COLO668 (cell line): Measurements from ENCODE around the gene SIGLEC5.
A peak's percentile ranks its signal among the peaks of the same experiment; 100 is the strongest.

Experiments used
- DNase-seq: peaks from one replicate; lab custom pipeline; 2025; ENCODE audit not compliant: unreplicated experiment; lab: John Stamatoyannopoulos, UW

Gene SIGLEC5

DNA sequence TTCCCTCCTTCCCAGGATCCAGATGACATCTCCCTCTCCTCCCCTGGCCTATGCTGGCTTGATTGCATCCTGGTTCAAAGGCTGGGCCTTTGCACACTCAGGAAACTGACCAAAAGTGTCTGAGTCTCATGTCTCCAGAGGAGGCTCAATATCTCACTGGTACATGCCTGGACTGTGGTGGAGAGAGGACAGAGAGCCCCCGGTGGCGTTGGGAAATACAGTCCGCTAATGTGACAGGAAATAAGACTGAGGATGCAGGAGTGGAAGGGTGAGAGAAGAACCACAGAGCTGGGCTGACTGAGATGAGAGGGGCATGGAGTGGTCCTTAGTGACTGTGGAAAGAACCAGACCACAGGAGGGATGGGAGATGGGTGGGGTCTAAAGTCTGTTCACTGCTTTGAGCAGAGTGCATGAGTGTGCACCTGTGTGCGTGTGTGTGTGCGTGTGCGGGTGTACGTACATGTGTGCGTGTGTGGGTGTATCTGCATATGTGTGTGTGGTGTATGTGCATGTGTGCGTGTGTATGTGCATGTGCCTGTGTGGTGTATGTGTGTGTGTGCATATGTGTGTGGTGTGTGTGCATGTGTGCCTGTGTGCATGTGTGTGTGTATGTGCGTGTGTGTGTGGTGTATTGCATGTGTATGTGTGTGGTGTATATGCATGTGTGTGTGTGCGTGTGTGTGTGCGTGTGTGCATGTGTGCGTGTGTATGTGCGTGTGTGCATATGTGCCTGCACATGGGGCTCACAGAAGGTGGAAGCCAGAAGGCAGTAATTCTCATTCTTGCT is 1.9 kb downstream of the SIGLEC5 start:
- no peak for DNase-seq

DNA sequence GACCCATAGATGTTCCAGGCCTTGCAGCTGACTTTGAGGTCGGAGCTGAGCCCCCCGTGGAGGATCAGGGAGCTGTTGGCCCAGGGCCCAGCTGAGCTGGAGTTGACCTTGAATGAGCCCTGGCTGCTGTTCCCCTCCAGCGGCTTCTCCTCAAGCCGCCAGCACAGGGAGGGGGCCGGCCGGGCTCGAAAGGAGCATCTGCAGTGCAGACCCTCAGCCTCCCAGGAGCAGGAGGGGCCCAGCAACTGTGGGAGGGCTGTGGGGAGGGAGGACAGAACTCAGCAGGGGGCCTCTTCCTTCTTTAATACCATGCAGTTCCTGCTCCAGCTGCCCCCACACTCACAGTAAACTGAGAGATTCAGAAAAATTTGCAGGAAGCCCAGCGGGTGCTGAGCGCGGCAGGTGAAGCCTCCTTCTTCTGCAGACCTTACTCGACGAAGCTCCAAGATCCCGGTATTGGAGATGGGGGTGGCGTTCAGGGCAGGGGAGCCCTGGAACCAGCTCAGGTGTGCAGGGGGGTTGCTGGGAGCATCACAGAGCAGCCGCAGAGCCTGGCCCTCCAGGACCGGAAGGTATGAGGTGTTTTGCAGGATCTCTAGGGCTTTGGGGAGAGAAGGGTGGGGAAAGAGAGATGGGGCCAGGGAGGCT is 2.6 kb downstream of the SIGLEC5 start:
- no peak for DNase-seq

DNA sequence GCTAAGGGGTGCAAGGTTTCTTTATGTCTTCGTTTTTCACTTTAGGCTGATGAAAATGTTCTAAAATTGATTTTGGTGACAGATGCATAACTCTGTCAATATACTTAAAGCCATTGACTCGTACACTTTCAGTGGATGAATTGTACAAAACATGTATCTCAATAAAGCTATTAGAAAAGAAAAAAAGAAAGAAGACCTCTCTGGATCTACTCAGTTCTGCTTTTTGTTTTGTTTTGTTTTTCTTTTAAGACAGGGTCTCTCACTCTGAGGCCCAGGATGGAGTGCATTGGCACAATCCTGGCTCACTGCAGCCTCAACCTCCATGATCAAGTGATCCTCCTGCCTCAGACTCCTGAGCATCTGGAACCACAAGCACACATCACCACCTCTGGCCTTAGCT is 3.5 kb downstream of the SIGLEC5 start:
- no peak for DNase-seq

DNA sequence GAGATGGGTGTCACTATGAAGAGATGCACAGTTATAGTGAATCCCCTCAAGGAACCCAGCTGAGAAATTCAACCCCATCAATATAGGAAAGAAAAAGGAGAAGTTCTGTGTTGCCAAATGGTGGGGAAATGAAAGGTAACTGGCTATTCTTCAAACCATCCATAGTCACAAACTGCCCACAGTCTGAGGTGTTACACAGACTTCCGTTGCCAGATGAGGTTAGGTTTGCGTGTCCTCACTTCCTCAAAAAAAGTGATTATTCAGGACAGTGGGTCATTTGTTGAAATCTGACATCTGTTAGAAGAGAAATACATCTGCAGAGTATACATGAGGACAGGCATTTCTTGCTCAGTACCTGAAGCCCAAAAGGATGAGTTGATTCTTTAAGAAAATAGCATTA is 9.0 kb downstream of the SIGLEC5 start:
- no peak for DNase-seq

DNA sequence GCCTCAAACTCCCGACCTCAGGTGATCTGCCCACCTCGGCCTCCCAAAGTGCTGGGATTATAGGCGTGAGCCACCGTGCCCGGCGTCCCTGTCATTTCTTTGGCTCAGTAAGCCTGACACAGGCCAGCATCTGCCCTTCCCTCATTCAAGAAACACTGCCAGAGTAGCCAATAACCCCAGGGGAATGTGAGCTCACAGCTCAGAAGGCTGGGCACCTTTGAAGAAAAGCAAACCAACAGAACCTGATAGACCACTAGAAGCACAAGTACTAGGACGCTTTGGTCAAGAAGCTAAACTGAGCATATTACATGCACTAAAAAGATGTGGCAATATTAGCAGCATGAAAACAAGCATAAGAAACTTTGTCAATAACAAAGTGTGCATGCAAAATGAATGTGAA is 14.2 kb downstream of the SIGLEC5 start:
- DNase-seq: no peak

DNA sequence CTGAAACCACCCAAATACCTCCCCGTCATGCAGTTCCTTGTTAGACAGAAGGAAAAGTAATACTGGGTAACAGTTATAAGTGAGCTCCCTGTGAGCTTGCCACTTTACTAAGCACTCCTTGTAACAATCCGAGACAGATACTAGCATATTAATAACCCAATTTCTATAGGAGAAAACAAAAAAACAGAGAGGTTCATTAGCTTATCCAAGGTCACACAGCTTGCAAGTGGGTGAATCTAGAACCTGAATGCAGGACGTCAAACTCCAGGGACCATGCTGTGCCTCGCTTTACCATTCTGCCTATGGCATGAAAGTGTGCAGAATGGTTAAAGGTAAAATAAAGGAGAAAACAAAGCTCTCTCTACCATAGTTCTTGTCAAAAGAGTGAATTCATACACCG is 15.4 kb downstream of the SIGLEC5 start:
- DNase-seq: no peak

DNA sequence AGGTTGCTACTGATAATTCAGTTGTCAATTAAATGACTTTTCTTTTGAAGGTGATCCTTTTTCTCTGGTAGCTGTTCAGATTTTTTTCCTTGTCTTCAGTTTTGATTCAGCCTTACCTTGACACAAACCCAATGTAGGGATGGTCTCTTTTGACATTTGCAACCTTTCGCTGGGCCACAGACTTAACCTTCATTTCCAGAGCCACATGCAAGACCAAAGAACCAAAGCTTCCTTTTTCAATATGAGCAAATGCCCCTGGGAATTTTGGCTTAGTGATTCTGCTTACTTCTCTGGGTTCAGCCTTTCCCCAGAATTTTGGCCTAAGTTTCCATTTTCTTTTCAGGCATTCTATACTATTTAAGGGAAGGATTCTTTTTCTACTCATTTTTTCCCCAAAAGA is 19.6 kb downstream of the SIGLEC5 start:
- DNase-seq: no peak

DNA sequence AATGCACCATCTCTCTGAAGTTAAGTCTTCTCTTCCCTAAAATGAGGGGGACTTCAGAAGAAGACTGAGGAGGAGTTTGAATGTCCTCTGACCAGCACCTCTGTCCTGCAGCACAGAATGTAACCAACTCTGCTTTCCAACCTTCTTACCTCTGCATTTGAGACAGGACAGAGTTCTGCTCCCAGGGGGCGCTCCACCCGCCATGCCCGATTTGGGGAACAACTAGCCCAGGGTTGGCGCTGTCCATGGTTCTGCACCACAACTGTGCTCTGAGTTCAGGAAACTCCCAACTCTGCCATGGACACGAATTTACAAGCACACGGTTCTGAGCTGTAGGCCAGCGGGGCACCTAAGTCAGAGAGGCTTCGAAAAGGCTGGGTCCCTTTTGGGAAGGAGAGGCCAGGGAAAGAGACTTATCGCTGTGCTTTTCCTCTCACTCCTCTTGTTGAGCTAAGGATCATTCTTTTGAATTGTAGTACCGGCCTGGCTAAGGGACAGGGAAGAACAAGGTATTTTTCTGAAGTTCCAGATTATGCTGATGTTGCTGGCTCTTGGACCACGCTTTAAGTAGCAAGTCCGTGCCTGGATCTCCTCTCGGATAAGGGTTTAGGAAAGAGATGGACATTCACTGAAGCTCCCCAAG is 22.2 kb downstream of the SIGLEC5 start:
- DNase-seq: no peak

DNA sequence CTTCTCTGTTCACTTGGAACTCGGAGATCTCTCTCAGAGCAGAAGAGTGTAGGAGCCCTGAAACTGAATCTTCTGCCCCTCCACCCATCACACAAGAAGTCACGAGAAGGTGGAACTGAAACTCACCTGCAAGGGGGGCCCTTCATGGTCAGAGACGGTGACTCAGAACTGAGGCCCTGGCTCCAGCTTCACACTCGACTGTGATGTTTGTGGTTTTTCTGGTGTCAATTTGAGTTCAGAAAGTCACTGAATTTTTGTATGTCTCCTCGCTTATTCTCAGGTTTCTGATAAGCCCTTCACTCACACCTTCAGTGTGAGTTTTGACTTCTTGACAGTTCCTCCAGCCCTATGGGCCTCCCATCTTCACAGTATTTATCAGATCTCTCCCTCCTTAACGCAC is 23.1 kb downstream of the SIGLEC5 start:
- no peak for DNase-seq

DNA sequence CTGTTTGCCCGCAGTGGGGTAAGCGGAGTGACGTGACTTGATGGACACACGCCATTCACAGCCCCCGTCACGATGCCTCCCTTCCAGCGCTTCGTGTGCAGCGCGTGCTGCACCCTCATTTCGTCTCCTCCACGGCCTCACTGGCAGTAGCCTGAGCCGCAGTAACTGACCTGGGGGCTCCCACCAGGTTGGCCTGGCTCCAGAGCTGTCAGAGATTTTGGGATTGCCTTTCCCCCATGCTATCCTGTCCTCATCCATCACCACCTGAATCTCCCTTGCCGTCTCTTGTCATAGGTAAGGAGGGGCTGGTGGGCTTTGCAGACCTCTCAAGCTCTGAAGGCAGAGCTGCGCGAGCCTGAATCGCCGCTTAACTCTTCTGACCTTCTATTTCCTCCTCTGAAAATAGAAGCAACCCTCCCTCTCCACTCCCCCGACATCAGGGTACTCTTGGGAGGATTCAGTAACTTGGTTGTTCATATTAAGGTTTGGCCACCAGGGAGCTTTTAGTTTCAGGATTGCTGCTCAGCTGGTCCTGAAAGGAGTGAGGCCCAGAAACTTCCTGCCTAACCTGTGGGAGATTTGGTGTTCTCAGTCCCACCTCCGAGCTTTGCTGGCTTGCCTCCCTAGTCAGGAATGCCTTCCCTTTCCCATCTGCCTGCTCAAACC is 27.9 kb downstream of the SIGLEC5 start:
- DNase-seq: no peak

DNA sequence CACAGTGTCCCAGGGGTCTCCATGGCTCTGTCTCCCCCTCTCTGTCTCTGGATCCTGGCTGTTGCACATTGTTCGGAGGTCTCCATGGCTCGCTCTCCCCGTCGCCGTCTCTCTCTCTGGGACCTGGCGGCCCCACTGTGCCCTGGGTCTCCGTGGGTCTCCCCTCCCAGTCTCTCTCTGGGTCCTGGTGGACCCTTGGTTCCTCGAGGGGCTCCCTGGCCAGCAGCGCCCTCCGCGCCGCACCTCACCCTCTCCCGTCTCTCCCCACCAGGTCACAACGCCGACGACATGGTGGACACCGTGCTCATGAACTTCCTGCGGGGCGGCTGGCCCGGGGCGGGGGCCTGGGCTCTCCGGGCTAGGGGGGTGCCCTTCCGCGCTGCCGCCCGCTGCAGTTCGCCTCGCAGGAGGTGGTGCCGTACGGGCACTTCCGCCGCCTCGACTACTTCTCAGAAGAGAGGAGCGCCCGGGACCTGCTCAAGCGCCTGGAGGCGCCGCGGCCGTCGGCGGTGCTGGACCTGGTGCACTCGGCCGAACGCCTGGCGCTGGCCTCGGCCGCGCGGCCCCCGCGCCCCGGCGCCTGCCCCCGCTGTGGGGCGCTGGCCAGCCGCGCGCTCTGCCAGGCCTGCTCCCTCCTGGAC is 29.1 kb downstream of the SIGLEC5 start:
- DNase-seq: no peak

DNA sequence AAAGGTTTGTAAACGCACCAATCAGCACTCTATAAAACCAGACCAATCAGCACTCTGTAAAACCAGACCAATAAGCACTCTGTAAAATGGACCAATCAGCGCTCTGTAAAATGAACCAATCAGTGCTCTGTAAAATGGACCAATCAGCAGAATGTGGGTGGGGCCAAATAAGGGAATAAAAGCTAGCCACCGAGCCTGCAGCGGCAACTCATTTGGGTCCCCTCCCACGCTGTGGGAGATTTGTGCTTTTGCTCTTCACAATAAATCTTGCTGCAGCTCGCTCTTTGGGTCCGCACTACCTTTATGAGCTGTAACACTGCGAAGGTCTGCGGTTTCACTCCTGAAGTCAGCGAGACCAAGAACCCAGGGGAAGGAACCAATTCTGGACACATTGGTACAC is 31.1 kb downstream of the SIGLEC5 start:
- DNase-seq: no peak

DNA sequence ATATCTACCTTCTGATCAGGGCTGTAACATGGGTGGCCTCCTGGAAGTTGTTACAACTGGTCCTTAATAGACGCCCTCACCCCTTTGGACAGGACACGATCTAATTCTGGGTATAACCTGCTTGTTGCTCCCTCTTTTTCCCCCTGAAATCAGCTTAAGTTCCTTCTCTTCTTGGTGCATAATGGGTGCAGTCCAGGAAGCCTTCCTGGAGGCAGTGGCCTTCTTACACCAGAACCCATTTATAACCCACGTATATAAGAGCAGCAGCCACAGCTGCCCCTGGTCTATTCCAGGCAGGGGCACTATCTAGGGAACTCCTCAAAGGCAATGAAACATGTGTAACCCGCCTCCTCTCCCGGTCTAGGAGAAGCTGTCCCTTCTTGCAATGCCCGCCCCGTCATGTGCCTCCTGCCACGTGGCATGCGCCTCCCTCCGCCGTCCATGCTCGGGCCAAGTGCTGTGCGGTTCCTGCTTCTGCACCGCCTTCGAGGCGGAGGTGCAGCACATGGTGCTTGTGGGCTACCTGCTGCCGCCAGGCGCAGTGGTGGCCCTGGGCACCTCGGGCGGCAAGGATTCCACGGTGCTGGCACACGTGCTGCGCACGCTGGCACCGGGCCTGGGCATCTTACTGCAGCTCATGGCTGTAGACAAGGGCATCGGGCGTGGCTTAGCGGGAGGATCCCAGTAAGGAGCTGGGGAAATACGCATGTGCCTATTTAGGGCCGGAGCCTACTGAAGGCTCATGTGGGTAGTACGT is 31.9 kb downstream of the SIGLEC5 start:
- no peak for DNase-seq

DNA sequence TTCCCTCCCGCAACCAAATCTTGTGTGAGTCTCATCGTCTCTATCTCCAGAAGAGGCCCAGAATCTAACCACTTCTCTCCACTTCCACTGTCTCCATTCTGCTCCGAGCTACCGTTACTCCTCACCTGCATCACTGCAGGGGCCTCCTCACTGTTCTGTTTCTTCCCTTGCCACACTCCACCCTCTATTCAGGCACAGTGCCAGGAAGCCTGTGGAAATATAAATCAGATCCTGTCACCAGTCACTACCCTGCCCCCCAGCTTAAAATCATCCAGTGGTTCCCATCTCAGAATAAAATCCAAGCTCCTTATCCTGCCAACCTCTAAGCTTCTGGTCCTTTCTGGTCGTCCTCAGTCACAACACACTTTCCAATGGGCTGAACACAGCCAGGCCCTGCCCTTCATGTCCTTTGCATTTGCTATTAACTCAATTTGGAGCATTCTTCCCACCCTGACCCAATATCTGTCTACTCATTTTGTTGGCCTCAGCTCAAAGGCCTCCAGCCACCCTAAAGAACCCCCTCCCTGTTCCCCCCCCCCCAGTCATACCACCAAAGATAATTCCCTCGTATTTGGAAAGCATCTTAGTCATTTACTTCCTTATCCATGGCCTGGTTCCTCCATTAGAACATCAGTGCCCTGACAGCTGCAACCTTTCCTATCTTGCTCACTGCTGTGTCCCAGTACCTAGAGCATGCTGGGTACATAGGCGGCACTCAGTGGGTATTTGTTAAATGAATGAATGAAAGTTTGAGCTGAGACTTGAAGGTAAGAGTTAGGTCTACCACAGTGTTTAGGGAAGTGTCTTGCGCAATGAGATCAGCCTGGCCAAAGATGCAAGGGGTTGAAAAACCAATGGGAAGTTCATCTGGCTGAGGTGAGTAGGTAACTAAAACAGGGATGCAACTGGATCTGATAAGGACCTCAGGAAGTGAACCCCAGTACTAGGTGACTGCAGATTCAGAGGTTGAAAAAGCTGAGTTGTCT is 34.7 kb downstream of the SIGLEC5 start:
- DNase-seq: no peak

DNA sequence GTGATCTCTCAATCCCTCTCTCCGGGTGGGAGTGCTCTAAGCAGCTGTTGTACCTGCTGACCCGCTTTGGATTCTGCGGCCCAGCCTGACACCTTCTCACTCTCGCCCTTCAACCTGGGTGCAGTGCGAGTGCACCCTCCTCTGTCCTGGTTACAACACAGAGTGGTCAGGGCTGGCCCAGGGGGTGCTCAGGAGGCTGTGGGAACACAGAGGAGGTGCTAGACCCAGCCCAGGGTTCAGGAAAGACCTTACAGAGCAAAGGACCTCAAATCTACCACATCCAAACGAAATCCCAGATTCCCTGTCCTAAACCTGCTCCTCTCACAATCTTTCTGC is 35.5 kb downstream of the SIGLEC5 start:
- no peak for DNase-seq

DNA sequence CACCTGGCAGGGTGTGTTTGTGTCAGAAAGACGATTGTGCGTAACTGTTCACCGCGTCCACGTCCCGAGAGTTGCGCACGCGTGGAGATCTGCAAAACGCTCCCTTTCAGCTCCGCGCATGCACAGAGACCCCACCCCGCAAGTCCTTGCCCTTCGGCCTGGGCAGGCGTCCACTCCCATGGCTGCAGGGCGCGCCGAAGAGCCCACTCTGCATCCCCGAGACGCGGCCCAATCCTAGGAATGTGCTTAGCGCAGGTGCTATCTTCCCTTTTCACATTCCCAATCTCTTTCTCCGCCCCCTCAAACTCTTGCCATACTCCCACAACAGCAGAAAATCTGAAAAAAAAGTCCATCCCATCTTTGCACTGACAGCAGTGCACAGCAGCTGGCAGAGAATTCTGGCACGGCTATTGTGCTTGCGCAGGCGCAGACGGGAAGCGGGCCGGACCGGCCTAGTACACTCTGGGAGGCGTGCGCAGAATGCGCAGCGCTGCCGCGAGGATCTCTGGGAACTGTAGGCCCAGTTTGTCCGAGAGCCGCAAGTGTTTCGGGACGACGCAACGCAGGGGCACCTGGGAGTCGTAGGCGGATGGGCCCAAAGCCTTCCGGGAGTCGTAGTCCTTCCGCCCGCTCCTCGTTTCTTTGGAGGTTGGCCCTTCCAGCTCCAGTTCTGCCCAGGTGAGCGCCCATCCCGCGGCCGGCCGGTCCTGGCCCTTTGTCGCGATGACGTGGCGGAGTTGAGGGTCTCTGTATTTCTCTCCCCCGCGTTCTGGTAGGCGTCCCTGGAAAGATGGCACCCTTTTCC is 36.0 kb downstream of the SIGLEC5 start:
- peak; percentile 96 for DNase-seq

DNA sequence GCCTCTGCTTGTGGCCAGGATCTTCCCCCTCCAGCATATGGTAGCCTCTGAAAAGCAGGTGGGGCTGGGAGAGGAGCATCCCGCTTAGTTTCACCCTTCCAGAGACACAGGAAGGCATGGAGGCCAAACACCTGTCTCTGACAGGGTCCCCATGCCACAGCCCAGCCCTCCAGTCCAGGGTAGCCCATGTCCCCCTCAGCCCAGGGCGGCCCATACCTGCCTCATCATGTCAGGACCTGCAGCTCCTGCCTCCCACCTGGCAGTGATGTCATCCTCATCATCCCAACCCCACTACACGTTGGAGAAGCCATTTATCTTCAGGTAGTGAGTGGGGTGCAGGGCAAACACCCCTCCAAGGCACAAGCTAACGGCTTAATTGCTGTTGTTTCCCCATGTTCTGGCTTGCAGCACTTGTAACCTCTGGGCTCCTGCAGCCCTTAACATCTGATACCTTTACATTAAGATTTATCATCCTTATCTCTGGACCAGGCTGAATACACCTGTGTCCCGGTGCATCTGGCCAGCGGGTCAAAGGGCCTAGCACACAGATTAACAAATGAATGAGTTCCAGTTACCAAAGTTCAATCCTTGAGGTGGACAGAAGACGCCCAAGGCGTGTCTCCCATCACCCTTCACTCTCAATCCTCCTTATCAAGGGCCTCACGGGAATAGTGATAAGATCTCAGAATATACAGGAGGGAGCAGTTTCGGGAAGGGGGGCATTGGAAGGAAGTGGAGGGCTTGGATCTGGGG is 36.9 kb downstream of the SIGLEC5 start:
- peak; percentile 28 for DNase-seq

DNA sequence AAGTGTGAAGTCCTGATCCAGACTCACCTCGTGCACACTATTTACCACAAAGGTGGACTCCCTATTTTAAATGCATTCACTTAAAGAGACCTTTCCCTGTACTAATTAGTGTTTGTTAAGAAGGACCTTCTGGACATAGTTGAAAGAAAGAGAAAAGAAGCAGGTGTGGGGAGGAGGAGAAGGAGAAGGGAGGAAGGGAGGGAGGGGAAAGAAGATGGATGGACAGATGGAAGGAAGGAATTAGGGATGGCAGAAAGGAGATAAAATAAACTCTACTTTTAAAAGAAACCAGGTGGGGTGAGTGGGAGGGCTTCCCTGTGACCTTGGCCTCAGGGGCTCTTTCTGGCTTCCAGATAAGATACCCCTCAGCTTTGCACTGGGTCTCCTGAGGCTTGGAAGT is 37.7 kb downstream of the SIGLEC5 start:
- DNase-seq: no peak
